C4-2B (cell line): ENCODE measurements around the gene AP1G2.

Experiments
- H3K27ac ChIP-seq: fragments of 450-650 bp; 2 replicates; pipeline ENCODE4 v1.5.1; 2017
- CTCF ChIP-seq: fragments of 450-650 bp; conservative IDR thresholded peaks from 2 replicates; pipeline ENCODE4 v1.5.1; 2017; ENCODE audit warnings: mild to moderate bottlenecking
- ZFX ChIP-seq: fragments of 450-650 bp; IDR thresholded peaks from 2 replicates; pipeline ENCODE4 v1.6.1; 2017

Gene AP1G2

GRCh38 chr14:23528555-23528954 lies 39.0 kb downstream of the AP1G2 start:
- H3K27ac ChIP-seq = no peak overlapping the region

GRCh38 chr14:23525611-23526010 lies 42.0 kb downstream of the AP1G2 start:
- TF ChIP-seq ZFX (no peak), CTCF (no peak)

More at GRCh38 chr14:23528555-23528954, 39.0 kb downstream of the AP1G2 start:
- TF ChIP-seq ZFX = no peak
- TF ChIP-seq CTCF = no peak; the same call in 1 of the 2 replicates

GRCh38 chr14:23524954-23525353 lies 42.6 kb downstream of the AP1G2 start:
- no peak for TF ChIP-seq CTCF
- TF ChIP-seq ZFX = no peak

More at GRCh38 chr14:23525611-23526010, 42.0 kb downstream of the AP1G2 start:
- H3K27ac ChIP-seq = no peak overlapping the region

GRCh38 chr14:23523229-23524016 lies 44.2 kb downstream of the AP1G2 start:
- no peak overlapping the region for H3K27ac ChIP-seq
- no peak for TF ChIP-seq CTCF
- no peak for TF ChIP-seq ZFX

More at GRCh38 chr14:23524954-23525353, 42.6 kb downstream of the AP1G2 start:
- H3K27ac ChIP-seq = no peak overlapping the region

GRCh38 chr14:23522643-23523198 lies 44.9 kb downstream of the AP1G2 start:
- TF ChIP-seq CTCF (no peak), ZFX (no peak)
- H3K27ac ChIP-seq = no peak overlapping the region

- TF ChIP-seq CTCF = no peak
- H3K27ac ChIP-seq = no peak overlapping the region
These were observed 45.6 kb downstream of the AP1G2 start for GRCh38 chr14:23521785-23522640.
